Right lobe of liver (tissue), 6 donors: Measurements from ENCODE around the gene LUC7L2. TPM values are rescaled to one million over a fixed set of nuclear protein-coding genes. Genes with fewer than 3 reads are reported as not detected.
A peak's percentile ranks its signal among the peaks of the same experiment; 100 is the strongest.

Source experiments
- ATAC-seq, 4 donors: fragments of 200-7000 bp; cut with Tn5 transposase; one replicate each; pipeline ENCODE4 v1.9.1; 2020; ENCODE audit warnings: mild to moderate bottlenecking in 4 of 4, moderate library complexity in 4 of 4
- DNase-seq, 3 donors: peaks; one replicate each; pipeline ENCODE4 v3.0.0-alpha.2; 2020
- H3K27ac ChIP-seq, 3 donors: fragments of 200-600 bp; one replicate each; pipeline ENCODE4 v1.8.0; 2022
- H3K27me3 ChIP-seq, 2 donors: fragments of 200-600 bp; one replicate each; pipeline ENCODE4 v1.8.0; 2022
- H3K36me3 ChIP-seq, 4 donors: fragments of 200-600 bp; sonication (generic) in 1 of 4; one replicate each; pipeline versions ENCODE4 v1.5.1 to v1.8.0; 2017 to 2022; ENCODE audit warnings: control low read depth in 1 of 4
- H3K4me1 ChIP-seq, 4 donors: fragments of 200-600 bp; sonication (generic) in 1 of 4; one replicate each; pipeline versions ENCODE4 v1.5.1 to v1.8.0; 2017 to 2022; ENCODE audit warnings: control low read depth in 1 of 4
- H3K4me3 ChIP-seq, 3 donors: fragments of 200-600 bp; one replicate each; pipeline ENCODE4 v1.8.0; 2022
- H3K9me3 ChIP-seq, 4 donors: fragments of 200-600 bp; sonication (generic) in 1 of 4; one replicate each; pipeline versions ENCODE4 v1.5.1 to v1.8.0; 2017 to 2022; ENCODE audit warnings: control low read depth in 1 of 4
- CTCF ChIP-seq, 4 donors: fragments of 200-600 bp in 3 of 4; fragments of 450-650 bp in 1 of 4; IDR thresholded peaks; one replicate each; pipeline versions ENCODE4 v1.5.1 to v1.8.0; 2016 to 2022; ENCODE audit warnings: antibody characterized with exemption in 4 of 4, mild to moderate bottlenecking in 2 of 4
- POLR2A ChIP-seq: fragments of 450-650 bp; IDR thresholded peaks from one replicate; pipeline ENCODE4 v1.6.1; 2017; ENCODE audit warnings: antibody characterized with exemption, mild to moderate bottlenecking
- WGBS: methylation state at CpG from one replicate; pipeline ENCODE4 v1.1.6; 2018; ENCODE audit warnings: low coverage, low lambda C conversion rate; ENCODE audit not compliant: insufficient coverage; ENCODE audit errors: missing lambda C conversion rate; 5-methylcytosine and 5-hydroxymethylcytosine counted together
- intact Hi-C, 2 donors: fragments of 100-400 bp; cut with DNase I; formaldehyde crosslinking; loops; one replicate each; pipeline versions ENCODE4 v1.11.2 to v1.14.1; 2022
- total RNA-seq, 6 experiments: library from RNA; depleted of rRNA in 2 of 6; stranded (reverse); fragments of >200 nt in 2 of 6; fragmentation: NEBNext Ultra II Directional in 3 of 6; extraction: Animal tissue kit (Norgen Biotek cat#: 25700) in 3 of 6; gene quantifications; one replicate each; pipeline versions ENCODE4 v1.1.0 to v1.2.4, GENCODE V29; 2016 to 2023
- donor health status: DM: no; HTN: yes; CAD: no.
- donor health status: DM: no; HTN: no; CAD: no.
- donor health status: DM: no; HTN: no; CAD: no.
- donor health status: DM: no; HTN: yes; CAD: no.
- donor health status: DM: no; HTN: yes; CAD: no.

Gene LUC7L2
- total RNA-seq, 6 experiments from 2014 or later = 23.2 to 40.0 (median 36.3) TPM

- H3K27me3 ChIP-seq = no peaks in the 10 kb centered on the region
- peak overlapping the region; percentile 55 to 91 (median 77) for H3K4me3 ChIP-seq
- whole genome bisulfite sequencing = under 1% methylated on average over 9 of the region's 9 CpGs
- DNase-seq (no peak), ATAC-seq (no peak)
- H3K27ac ChIP-seq = peak overlapping the region; percentile 99 to 100 (median 100)
- no peaks in the 10 kb centered on the region for H3K9me3 ChIP-seq
- no peaks in the 10 kb centered on the region for H3K4me1 ChIP-seq
- TF ChIP-seq POLR2A (no peak), CTCF (IDR thresholded peaks at IDR 0.05) (no peak)
- H3K36me3 ChIP-seq = peaks cover 0 to 3% (median 0%) of the 10 kb centered on the region in 4 donors
- intact Hi-C loops = no loop called here
These were observed 19.0 kb upstream of the LUC7L2 start for GRCh38 chr7:139340808-139341057.

GRCh38 chr7:139341058-139341775 is 18.5 kb upstream of the LUC7L2 start, which contains the start of gene FMC1:
FMC1 (plus strand) TSS chr7:139341337; CDS start chr7:139341385, 48 bp downstream.
- ATAC-seq = peak; percentile 79 to 87 (median 82)
- 0% methylated on average over 28 of the region's 54 CpGs for WGBS
- H3K27me3 ChIP-seq = no peaks in the 10 kb centered on the region
- intact Hi-C loops = no loop called here
- H3K4me3 ChIP-seq = peak within 1 kb of the TSS; percentile 55 to 91 (median 77)
- H3K27ac ChIP-seq = peak within 1 kb of the TSS; percentile 99 to 100 (median 100)
- H3K36me3 ChIP-seq = peaks cover 0 to 8% (median 2%) of the 10 kb centered on the region in 4 donors
- H3K9me3 ChIP-seq = no peaks in the 10 kb centered on the region
- no peaks in the 10 kb centered on the region for H3K4me1 ChIP-seq
- TF ChIP-seq POLR2A (peak; percentile 87), CTCF (IDR thresholded peaks at IDR 0.05) (peak in 3 of 4 donors; percentile 29 to 51 (median 34))
- DNase-seq = peak; percentile 95 to 97 (median 96)

- DNase-seq (no peak), ATAC-seq (no peak)
- no peaks in the 10 kb centered on the region for H3K27me3 ChIP-seq
- peak overlapping the region; percentile 99 to 100 (median 100) for H3K27ac ChIP-seq
- peaks cover 0 to 14% (median 4%) of the 10 kb centered on the region in 4 donors for H3K36me3 ChIP-seq
- H3K9me3 ChIP-seq = no peaks in the 10 kb centered on the region
- TF ChIP-seq POLR2A = no peak
- TF ChIP-seq CTCF (IDR thresholded peaks at IDR 0.05) = no peak
- H3K4me1 ChIP-seq = no peaks in the 10 kb centered on the region
- WGBS = 0% methylated on average over 8 of the region's 9 CpGs
- intact Hi-C loops = no loop called here
- peak overlapping the region; percentile 55 to 91 (median 77) for H3K4me3 ChIP-seq
These were observed 17.9 kb upstream of the LUC7L2 start for GRCh38 chr7:139341776-139342226.

DNA sequence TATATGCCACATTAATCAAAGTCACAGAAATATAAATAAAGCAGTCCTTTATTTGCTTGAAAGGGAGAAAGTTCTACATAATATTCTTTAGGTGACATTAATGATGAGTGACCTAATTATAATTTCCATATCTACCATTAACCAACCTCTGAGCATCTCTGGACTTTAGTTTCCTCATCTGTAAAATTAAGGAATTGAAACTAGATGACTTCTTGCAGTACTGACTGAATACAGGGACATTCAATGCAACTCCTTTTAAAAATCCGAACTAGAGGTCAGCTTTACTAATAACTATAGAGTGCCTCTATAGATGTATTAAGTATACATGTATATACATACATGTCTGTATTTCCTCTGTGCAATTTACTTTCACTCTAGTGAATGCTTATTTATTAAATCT is 14.7 kb upstream of the LUC7L2 start:
- intact Hi-C loops = no loop called here
- WGBS = 80% methylated on average over 1 of the region's 1 CpG
- no peaks in the 10 kb centered on the region for H3K4me1 ChIP-seq

More for the DNA sequence above, 14.7 kb upstream of the LUC7L2 start:
- no peak for TF ChIP-seq CTCF (IDR thresholded peaks at IDR 0.05)
- TF ChIP-seq POLR2A = no peak
- Histone ChIP-seq H3K27me3 (no peaks in the 10 kb centered on the region), H3K36me3 (peaks cover 0 to 18% (median 4%) of the 10 kb centered on the region in 4 donors), H3K9me3 (no peaks in the 10 kb centered on the region), H3K27ac (no peak overlapping the region), H3K4me3 (no peak overlapping the region)
- no peak for ATAC-seq
- no peak for DNase-seq
